ENCODE results near the gene CYP17A1. TPM values are rescaled to one million over a fixed set of nuclear protein-coding genes. Genes with fewer than 3 reads are reported as not detected.
"Not testable (repeated sequence)": the region's sequence is repeated elsewhere in the genome, so short reads cannot be mapped to it uniquely, and the experiment has no call there.

Gene CYP17A1
- total and polyA plus RNA-seq, 7 donors = 0.92 to 3.0 TPM; not detected in 5

DNA sequence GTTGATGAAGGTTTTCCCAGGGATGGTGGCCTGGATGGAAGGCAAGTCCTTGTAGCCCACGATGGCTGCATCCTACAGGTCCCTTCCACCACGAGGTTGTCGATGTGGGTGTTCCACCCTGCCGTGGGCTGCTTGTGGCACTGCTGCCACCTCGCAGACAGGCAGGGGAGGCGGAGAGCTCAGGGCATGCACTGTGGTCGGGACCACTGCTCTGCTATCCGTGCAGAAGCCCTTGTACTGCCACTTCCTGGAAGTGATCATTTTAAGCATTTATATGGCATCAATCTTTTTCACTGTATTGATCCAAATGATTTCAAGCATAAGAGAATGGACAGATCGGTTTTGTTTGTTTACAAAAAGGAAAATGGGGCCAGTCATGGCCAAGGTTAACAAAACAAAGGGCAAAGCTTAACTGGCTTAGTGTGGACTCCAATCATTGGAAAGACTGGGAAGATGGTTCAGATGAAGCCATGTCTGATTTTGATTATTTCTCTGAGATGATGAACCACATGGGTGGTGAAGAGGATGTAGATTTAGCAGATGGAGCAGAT, 8.2 kb upstream of the CYP17A1 start:
- Histone ChIP-seq H3K27me3 (no peaks in the 10 kb centered on the region), H3K4me1 (no peaks in the 10 kb centered on the region), H3K27ac (no peak overlapping the region), H3K36me3 (no peaks in the 10 kb centered on the region), H3K4me3 (no peak overlapping the region), H3K9me3 (no peaks in the 10 kb centered on the region)
- TF ChIP-seq POLR2A (IDR thresholded peaks at IDR 0.05) (no peak), POLR2AphosphoS5 (IDR thresholded peaks at IDR 0.05) (no peak), EP300 (IDR thresholded peaks at IDR 0.05) (no peak), CTCF (IDR thresholded peaks at IDR 0.05) (no peak)
- WGBS, 2 donors = 88 to 90% methylated on average over 9 of the region's 9 CpGs
- intact Hi-C loops (cut with DNase I) = no loop called here
- no peak for DNase-seq

DNA sequence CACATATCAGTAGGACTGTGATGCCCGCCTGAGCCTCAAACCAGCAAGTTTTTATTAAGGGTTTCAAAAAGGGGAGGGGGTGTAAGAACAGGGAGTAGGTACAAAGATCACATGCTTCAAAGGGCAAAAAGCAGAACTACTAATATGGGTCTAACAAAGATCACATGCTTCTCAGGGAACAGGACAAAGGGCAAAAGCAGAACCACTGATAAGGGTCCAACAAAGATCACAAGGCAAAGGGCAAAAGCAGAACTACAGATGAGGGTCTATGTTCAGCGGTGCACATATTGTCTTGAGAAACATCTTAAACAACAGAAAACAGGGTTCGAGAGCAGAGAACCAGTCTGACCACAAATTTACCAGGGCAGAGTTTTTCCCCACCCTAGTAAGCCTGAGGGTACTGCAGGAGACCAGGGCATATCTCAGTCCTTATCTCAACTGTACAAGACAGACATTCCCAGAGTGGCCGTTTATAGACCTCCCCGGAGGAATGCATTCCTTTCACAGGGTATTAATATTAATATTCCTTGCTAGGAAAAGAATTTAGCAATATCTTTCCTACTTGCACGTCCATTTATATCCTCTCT, 7.1 kb upstream of the CYP17A1 start:
- H3K27me3 ChIP-seq; H3K9me3 ChIP-seq; intact Hi-C loops (cut with DNase I); H3K4me3 ChIP-seq; H3K4me1 ChIP-seq; H3K36me3 ChIP-seq; DNase-seq; H3K27ac ChIP-seq: not testable (repeated sequence)
- WGBS, 2 donors = 91 to 95% methylated on average over 6 of the region's 6 CpGs

DNA sequence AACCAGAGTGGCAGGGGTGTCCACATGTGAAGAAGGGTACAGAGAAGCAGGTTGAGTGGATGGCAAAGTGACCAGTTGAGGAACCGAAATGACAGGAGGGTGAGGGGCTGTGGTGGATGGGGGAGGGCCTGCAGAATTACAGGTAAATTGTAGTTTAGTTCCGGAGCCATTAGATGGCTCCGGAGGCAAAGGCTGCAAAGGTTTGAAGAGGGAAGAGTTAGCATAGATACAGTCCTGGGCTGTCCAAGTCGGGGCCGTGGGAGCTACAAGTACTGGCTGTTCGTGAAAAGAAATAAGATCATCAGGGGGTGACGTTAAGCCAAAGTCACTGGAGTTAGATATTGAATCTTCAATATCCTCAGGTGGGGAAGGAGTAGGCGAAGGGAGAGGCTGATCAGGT, 5.9 kb upstream of the CYP17A1 start:
- H3K4me1 ChIP-seq; H3K36me3 ChIP-seq; intact Hi-C loops (cut with DNase I); H3K27me3 ChIP-seq; H3K9me3 ChIP-seq; H3K27ac ChIP-seq; H3K4me3 ChIP-seq; DNase-seq: not testable (repeated sequence)
- 65 to 79% methylated on average over 8 of the region's 8 CpGs for WGBS, 2 donors

DNA sequence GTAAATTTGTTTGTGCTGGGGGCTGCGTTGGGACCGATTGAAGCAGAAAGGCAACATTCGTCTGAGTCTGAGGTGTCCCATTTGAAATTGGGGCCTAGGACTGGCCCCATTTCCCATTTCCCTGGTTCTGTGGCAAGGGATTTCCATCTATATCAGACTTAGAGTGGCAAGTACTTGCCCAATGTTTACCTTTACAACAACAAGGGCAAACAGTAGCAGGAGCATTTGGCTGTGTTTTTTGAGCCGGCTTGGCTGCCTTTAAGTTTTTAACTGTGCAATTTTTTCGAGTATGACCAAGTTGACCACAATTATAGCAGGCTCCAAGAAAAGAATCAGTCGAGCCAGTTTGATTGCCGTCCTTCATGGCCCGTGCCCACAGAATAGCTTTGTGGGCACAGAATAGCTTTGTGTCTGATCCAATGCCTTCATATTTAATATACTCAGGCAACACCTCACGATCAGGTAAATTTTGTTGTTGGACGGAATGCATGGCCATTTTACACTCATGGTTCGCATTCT, 4.7 kb upstream of the CYP17A1 start:
- 84 to 89% methylated on average over 11 of the region's 11 CpGs for WGBS, 2 donors

GRCh38 chr10:102838276-102838927, 1.2 kb upstream of the CYP17A1 start:
- not testable (repeated sequence) for H3K9me3 ChIP-seq, H3K36me3 ChIP-seq, DNase-seq, H3K4me3 ChIP-seq, H3K27ac ChIP-seq, H3K4me1 ChIP-seq, H3K27me3 ChIP-seq
- WGBS, 2 donors = 63 to 81% methylated on average over 9 of the region's 9 CpGs
- intact Hi-C loops (cut with DNase I) = loop anchor here (5.0 to 10.0 kb wide), 3 partner anchors 64 to 406 kb away; partner anchors contain the start of gene RPEL1

More for the DNA sequence above, 4.7 kb upstream of the CYP17A1 start:
- TF ChIP-seq CTCF (IDR thresholded peaks at IDR 0.05) = no peak
- no peak for TF ChIP-seq EP300 (IDR thresholded peaks at IDR 0.05)
- TF ChIP-seq POLR2AphosphoS5 (IDR thresholded peaks at IDR 0.05) = no peak
- TF ChIP-seq POLR2A (IDR thresholded peaks at IDR 0.05) = no peak
- Histone ChIP-seq H3K9me3 (no peaks in the 10 kb centered on the region), H3K27ac (no peak overlapping the region), H3K36me3 (no peaks in the 10 kb centered on the region), H3K4me1 (no peaks in the 10 kb centered on the region), H3K27me3 (no peaks in the 10 kb centered on the region), H3K4me3 (no peak overlapping the region)
- DNase-seq = no peak
- intact Hi-C loops (cut with DNase I) = no loop called here

DNA sequence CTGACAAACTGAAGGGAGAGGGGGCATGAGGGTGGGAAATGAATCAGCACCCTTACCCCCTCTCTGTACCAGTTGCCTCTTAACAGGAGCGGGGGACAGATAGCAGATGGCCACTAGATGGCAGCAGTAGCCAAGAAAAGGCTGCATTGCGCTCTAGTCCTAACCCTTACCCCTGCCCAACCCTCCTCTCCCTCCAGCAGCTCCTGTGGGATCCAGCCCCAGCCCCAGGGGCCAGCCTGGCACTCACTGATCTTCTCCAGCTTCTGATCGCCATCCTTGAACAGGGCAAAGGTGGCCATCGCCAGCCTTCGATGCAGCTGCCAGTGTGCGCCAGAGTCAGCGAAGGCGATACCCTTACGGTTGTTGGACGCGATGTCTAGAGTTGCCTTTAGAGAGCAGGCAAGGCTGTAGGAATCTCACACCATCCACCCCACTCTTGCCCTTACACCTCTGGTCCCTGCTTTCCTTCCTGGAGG, 2.2 kb downstream of the CYP17A1 start:
- peak; percentile 89 for DNase-seq
- H3K27ac ChIP-seq = no peak overlapping the region
- peak; percentile 66 to 89 (median 84) for TF ChIP-seq CTCF (IDR thresholded peaks at IDR 0.05)
- no peak for TF ChIP-seq POLR2A (IDR thresholded peaks at IDR 0.05)
- H3K4me3 ChIP-seq = no peak overlapping the region
- intact Hi-C loops (cut with DNase I) = loop anchor here (5.0 to 10.0 kb wide), 3 partner anchors 67 to 410 kb away; partner anchors contain the start of gene RPEL1
- WGBS, 2 donors = 68 to 71% methylated on average over 11 of the region's 11 CpGs
- peaks cover 0 to 8% (median 3%) of the 10 kb centered on the region in 4 donors for H3K4me1 ChIP-seq
- H3K9me3 ChIP-seq = no peaks in the 10 kb centered on the region
- H3K27me3 ChIP-seq = no peaks in the 10 kb centered on the region
- H3K36me3 ChIP-seq = no peaks in the 10 kb centered on the region

Data from sigmoid colon (tissue), 7 donors.